H9 (cell line): ENCODE results near the gene C3orf52. TPM values are rescaled to one million over a fixed set of nuclear protein-coding genes. Genes with fewer than 3 reads are reported as not detected.

Source experiments
- DNase-seq: peaks from one replicate; pipeline ENCODE4 v3.0.0-alpha.2; 2017
- H2AFZ ChIP-seq: one replicate; pipeline ENCODE4 v1.6.1; 2013; ENCODE audit warnings: mild to moderate bottlenecking, low read length, control low read depth, moderate library complexity
- H2AK5ac ChIP-seq: 2 replicates; pipeline ENCODE4 v1.6.1; 2013; ENCODE audit warnings: low read length, control low read depth, mixed read lengths; ENCODE audit not compliant: insufficient read length
- H2BK120ac ChIP-seq: one replicate; pipeline ENCODE4 v1.6.1; 2013; ENCODE audit warnings: low read depth, mild to moderate bottlenecking, low read length, control low read depth, inconsistent platforms; ENCODE audit not compliant: poor library complexity, severe bottlenecking
- H2BK12ac ChIP-seq: 2 replicates; pipeline ENCODE4 v1.6.1; 2013; ENCODE audit warnings: low read length, control low read depth, mixed read lengths, low read depth; ENCODE audit not compliant: insufficient read length
- H2BK15ac ChIP-seq: 2 replicates; pipeline ENCODE4 v1.6.1; 2013; ENCODE audit warnings: low read depth, low read length, control low read depth
- H2BK20ac ChIP-seq: one replicate; pipeline ENCODE4 v1.6.1; 2013; ENCODE audit warnings: low read depth, mild to moderate bottlenecking, low read length, control low read depth, inconsistent platforms; ENCODE audit not compliant: poor library complexity, severe bottlenecking
- H2BK5ac ChIP-seq: 2 replicates; pipeline ENCODE4 v1.6.1; 2013; ENCODE audit warnings: low read length, control low read depth, mixed read lengths; ENCODE audit not compliant: insufficient read length
- H3K14ac ChIP-seq: 2 replicates; pipeline ENCODE4 v1.6.1; 2013; ENCODE audit warnings: low read length, control low read depth; ENCODE audit not compliant: insufficient read depth
- H3K18ac ChIP-seq: 2 replicates; pipeline ENCODE4 v1.6.1; 2013; ENCODE audit warnings: low read depth, mild to moderate bottlenecking, mixed read lengths, low read length, control low read depth; ENCODE audit not compliant: insufficient read length
- H3K23ac ChIP-seq: 2 replicates; pipeline ENCODE4 v1.6.1; 2013; ENCODE audit warnings: low read length, control low read depth, mixed read lengths, low read depth; ENCODE audit not compliant: insufficient read length
- H3K23me2 ChIP-seq: 2 replicates; pipeline ENCODE4 v1.6.1; 2013; ENCODE audit warnings: low read depth, mild to moderate bottlenecking, mixed read lengths, low read length, control low read depth; ENCODE audit not compliant: insufficient read length, poor library complexity, severe bottlenecking
- H3K27ac ChIP-seq: 2 replicates; pipeline ENCODE4 v1.5.1; 2013; ENCODE audit warnings: low read length, control low read depth, mixed read lengths, low read depth; ENCODE audit not compliant: insufficient read length
- H3K27me3 ChIP-seq: 2 replicates; pipeline ENCODE4 v1.6.1; 2013; ENCODE audit warnings: low read length, control low read depth, inconsistent platforms; ENCODE audit not compliant: insufficient read depth
- H3K4ac ChIP-seq: 2 replicates; pipeline ENCODE4 v1.6.1; 2013; ENCODE audit warnings: low read depth, mild to moderate bottlenecking, control low read depth, inconsistent platforms, low read length, moderate library complexity
- H3K4me1 ChIP-seq: 2 replicates; pipeline ENCODE4 v1.6.1; 2013; ENCODE audit warnings: low read length, control low read depth, inconsistent platforms; ENCODE audit not compliant: insufficient read depth
- H3K4me2 ChIP-seq: 2 replicates; pipeline ENCODE4 v1.6.1; 2013; ENCODE audit warnings: low read length, control low read depth, mixed read lengths; ENCODE audit not compliant: insufficient read length, insufficient read depth
- H3K56ac ChIP-seq: 2 replicates; pipeline ENCODE4 v1.6.1; 2013; ENCODE audit warnings: low read depth, mild to moderate bottlenecking, mixed read lengths, low read length, control low read depth; ENCODE audit not compliant: insufficient read length
- H3K79me1 ChIP-seq: 2 replicates; pipeline ENCODE4 v1.6.1; 2013; ENCODE audit warnings: low read depth, mild to moderate bottlenecking, moderate library complexity, low read length, control low read depth, inconsistent platforms; ENCODE audit not compliant: insufficient read depth, poor library complexity, severe bottlenecking
- H3K79me2 ChIP-seq: 2 replicates; pipeline ENCODE4 v1.6.1; 2013; ENCODE audit warnings: low read length, control low read depth, inconsistent platforms; ENCODE audit not compliant: insufficient read depth
- H3K9ac ChIP-seq: 2 replicates; pipeline ENCODE4 v1.6.1; 2013; ENCODE audit warnings: low read length, control low read depth, mixed read lengths; ENCODE audit not compliant: insufficient read length; ENCODE audit errors: extremely low read depth
- H3K9me3 ChIP-seq: one replicate; pipeline ENCODE4 v1.6.1; 2013; ENCODE audit warnings: low read depth, low read length, inconsistent platforms; ENCODE audit not compliant: control insufficient read depth
- H3T11ph ChIP-seq: one replicate; pipeline ENCODE4 v1.6.1; 2013; ENCODE audit warnings: mild to moderate bottlenecking, low read length, control low read depth, inconsistent platforms
- H4K20me1 ChIP-seq: one replicate; pipeline ENCODE4 v1.6.1; 2013; ENCODE audit not compliant: control insufficient read depth, insufficient read length, insufficient read depth
- H4K5ac ChIP-seq: 2 replicates; pipeline ENCODE4 v1.6.1; 2013; ENCODE audit warnings: low read depth, mild to moderate bottlenecking, mixed read lengths, low read length, control low read depth; ENCODE audit not compliant: insufficient read length
- H4K8ac ChIP-seq: replicated peaks from 2 replicates; pipeline ENCODE4 v1.6.1; 2013; ENCODE audit warnings: low read length, control low read depth, mixed read lengths, low read depth; ENCODE audit not compliant: insufficient read length
- H4K91ac ChIP-seq: 2 replicates; pipeline ENCODE4 v1.6.1; 2013; ENCODE audit warnings: low read depth, mild to moderate bottlenecking, moderate library complexity, mixed read lengths, low read length, control low read depth; ENCODE audit not compliant: insufficient read length
- H3K27ac Mint-ChIP-seq, 3 experiments: 2 replicates in 2 of 3; 3 replicates in 1 of 3; pipeline ENCODE4 v1.8.0; 2020 to 2021; ENCODE audit warnings: mixed read lengths in 3 of 3, mild to moderate bottlenecking in 1 of 3, moderate library complexity in 1 of 3
- H3K27me3 Mint-ChIP-seq: 2 replicates; pipeline ENCODE4 v1.8.0; 2021; ENCODE audit warnings: low read depth, mild to moderate bottlenecking, moderate library complexity, mixed read lengths
- H3K36me3 Mint-ChIP-seq, 3 experiments: 2 replicates in 2 of 3; 3 replicates in 1 of 3; pipeline ENCODE4 v1.8.0; 2020 to 2021; ENCODE audit warnings: low read depth in 3 of 3, mixed read lengths in 3 of 3; ENCODE audit not compliant: insufficient read depth in 1 of 3
- H3K4me1 Mint-ChIP-seq, 2 experiments: 2 replicates each; pipeline ENCODE4 v1.8.0; 2020; ENCODE audit warnings: mixed read lengths in 2 of 2
- H3K4me3 Mint-ChIP-seq, 2 experiments: 2 replicates in 1 of 2; 3 replicates in 1 of 2; pipeline ENCODE4 v1.8.0; 2020 to 2021; ENCODE audit warnings: mild to moderate bottlenecking in 2 of 2, mixed read lengths in 2 of 2, moderate library complexity in 1 of 2
- H3K9me3 Mint-ChIP-seq, 2 experiments: 2 replicates in 1 of 2; 3 replicates in 1 of 2; pipeline ENCODE4 v1.8.0; 2020; ENCODE audit warnings: mild to moderate bottlenecking in 2 of 2, mixed read lengths in 2 of 2, moderate library complexity in 1 of 2
- CTCF ChIP-seq: fragments of 200-600 bp; sonication (generic); conservative IDR thresholded peaks from 3 replicates; pipeline ENCODE4 v1.8.0; 2021; ENCODE audit warnings: antibody characterized with exemption, mild to moderate bottlenecking
- WGBS: extraction: QIAGEN DNeasy Blood & Tissue Kit; methylation state at CpG from one replicate; pipeline ENCODE4 v1.1.7; 2013; ENCODE audit warnings: missing lambda C conversion rate, low lambda C conversion rate, mixed read lengths; ENCODE audit not compliant: insufficient read length; ENCODE audit errors: extremely low coverage; 5-methylcytosine and 5-hydroxymethylcytosine counted together
- total RNA-seq: library from RNA; stranded (reverse); gene quantifications from 2 replicates; pipeline ENCODE4 v1.2.1, GENCODE V29; 2021

Gene C3orf52
- total RNA-seq, 1 experiment from 2014 or later: 11.2 TPM

DNA sequence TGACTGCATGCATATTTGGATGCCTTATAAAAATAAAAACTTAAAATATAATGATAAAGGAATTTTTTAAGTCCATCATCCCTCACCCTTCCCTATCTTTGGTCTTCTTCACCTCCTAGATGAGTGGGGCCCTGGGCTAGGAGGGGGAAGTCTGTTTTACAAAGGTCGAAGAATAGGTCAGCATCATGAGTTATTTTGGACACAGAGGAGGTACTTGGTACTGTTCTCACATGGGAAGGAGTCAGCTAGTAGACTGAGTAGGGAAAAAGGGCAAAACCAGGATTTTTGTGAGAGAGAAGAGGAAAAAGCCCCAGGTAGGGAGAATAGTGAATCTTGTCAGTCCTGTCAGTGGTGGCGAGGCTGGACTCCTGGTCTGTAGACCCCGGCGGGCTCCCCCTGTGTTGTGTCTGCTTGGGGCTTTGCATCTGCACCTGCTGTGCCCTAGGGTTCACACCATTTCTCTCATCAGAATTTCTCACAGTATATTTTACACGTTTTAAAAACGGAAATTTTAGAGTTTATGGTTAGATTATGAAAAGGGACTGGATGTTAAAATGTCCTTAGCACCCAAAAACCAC, 29.7 kb downstream of the C3orf52 start:
- H3K56ac ChIP-seq: no peak overlapping the region
- H3K9me3 Mint-ChIP-seq: no peaks in the 10 kb centered on the region
- no peak for DNase-seq
- H3K4me3 Mint-ChIP-seq: no peak overlapping the region
- H3T11ph ChIP-seq: no peak overlapping the region
- no peak overlapping the region for H3K18ac ChIP-seq
- no peaks in the 10 kb centered on the region for H3K27me3 ChIP-seq
- H4K5ac ChIP-seq: no peak overlapping the region
- H3K27me3 Mint-ChIP-seq: no peaks in the 10 kb centered on the region
- H2AK5ac ChIP-seq: no peak overlapping the region
- no peak for TF ChIP-seq CTCF
- H3K27ac ChIP-seq: no peak overlapping the region
- no peaks in the 10 kb centered on the region for H3K79me2 ChIP-seq
- H4K8ac ChIP-seq: no peak overlapping the region
- no peaks in the 10 kb centered on the region for H3K4me1 ChIP-seq
- H2BK5ac ChIP-seq: no peak overlapping the region
- no peak overlapping the region for H2BK15ac ChIP-seq
- peak overlapping the region in 1 of 3 experiments; percentile 70; a peak in 2 of 7 replicates for H3K27ac Mint-ChIP-seq
- H3K4me1 Mint-ChIP-seq: peaks cover 28 to 29% of the 10 kb centered on the region in 2 experiments
- H2AFZ ChIP-seq: no peak overlapping the region
- H4K20me1 ChIP-seq: no peaks in the 10 kb centered on the region
- H3K36me3 Mint-ChIP-seq: peaks cover 10 to 18% (median 14%) of the 10 kb centered on the region in 3 experiments; a peak in 4 of 7 replicates
- no peaks in the 10 kb centered on the region for H3K9me3 ChIP-seq
- no peak overlapping the region for H3K4ac ChIP-seq
- H3K79me1 ChIP-seq: no peaks in the 10 kb centered on the region
- no peak overlapping the region for H2BK120ac ChIP-seq
- H3K14ac ChIP-seq: no peak overlapping the region
- no peak overlapping the region for H3K4me2 ChIP-seq
- H3K9ac ChIP-seq: no peak overlapping the region
- no peak overlapping the region for H3K23ac ChIP-seq
- H2BK20ac ChIP-seq: no peak overlapping the region
- no peaks in the 10 kb centered on the region for H3K23me2 ChIP-seq
- no peak overlapping the region for H2BK12ac ChIP-seq
- WGBS: no CpG with 5 or more reads among the region's 6 CpGs
- H4K91ac ChIP-seq: no peak overlapping the region
